HS-27A (cell line): ENCODE results near the gene CISH.

Experiments used
- DNase-seq: peaks from one replicate; pipeline ENCODE4 v3.0.0-alpha.2; 2012; ENCODE audit warnings: low read depth, missing footprints

Gene CISH

GRCh38 chr3:50599115-50599715 lies 12.4 kb downstream of the CISH start:
- DNase-seq, result no peak

DNA sequence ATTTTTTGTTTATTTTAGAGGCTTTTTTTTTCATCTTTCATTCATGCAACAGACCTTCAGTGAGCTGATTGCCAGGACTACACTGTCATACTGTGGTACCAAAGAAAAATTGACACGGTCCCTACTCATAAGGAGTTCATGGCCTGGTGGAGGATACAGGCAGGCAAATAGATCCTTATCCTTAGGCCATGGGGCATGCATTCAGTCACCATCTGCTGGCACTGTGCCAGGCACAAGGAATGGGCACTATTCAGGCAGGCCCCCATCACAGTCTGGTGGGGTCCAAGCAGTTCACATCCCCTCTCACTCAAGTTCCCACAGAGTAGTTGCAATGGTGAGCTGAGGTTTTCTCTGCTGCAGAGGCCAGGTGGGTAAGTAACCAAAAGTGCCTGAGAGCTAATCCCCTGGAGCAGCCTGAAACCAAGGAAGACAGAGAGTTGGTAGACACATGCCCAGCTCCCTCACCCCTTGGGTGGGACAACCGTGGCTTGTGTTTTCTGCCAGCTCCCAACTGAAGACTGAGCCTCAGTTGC lies 17.3 kb downstream of the CISH start:
- DNase-seq, result no peak

GRCh38 chr3:50592568-50592967 lies 19.0 kb downstream of the CISH start:
- no peak for DNase-seq

GRCh38 chr3:50591196-50591741 lies 20.3 kb downstream of the CISH start:
- no peak for DNase-seq

GRCh38 chr3:50588759-50589433 lies 22.7 kb downstream of the CISH start:
- DNase-seq, result no peak

- DNase-seq, result no peak
These were observed 23.5 kb downstream of the CISH start for GRCh38 chr3:50587806-50588758.

- DNase-seq, result no peak
These were observed 24.2 kb downstream of the CISH start for GRCh38 chr3:50587373-50587772.

DNA sequence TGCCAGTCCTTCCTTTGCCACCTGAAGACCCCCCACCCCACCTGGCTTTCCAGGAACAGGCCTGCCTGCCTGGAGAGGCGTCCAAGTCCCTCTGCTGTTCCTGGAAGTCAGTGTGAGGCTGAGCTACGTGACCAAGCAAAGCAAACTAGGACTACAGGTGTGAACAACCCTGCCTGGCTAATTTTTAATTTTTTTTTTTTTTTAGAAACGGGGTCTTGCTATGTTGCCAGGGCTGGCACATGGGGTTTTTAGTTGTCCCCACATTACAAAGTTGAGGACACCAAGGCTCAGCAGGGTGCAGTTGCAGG lies 24.9 kb downstream of the CISH start:
- DNase-seq, result no peak

- DNase-seq, result no peak
These were observed 25.4 kb downstream of the CISH start for GRCh38 chr3:50585919-50586762.

- DNase-seq, result no peak
These were observed 27.2 kb downstream of the CISH start for GRCh38 chr3:50584391-50584790.

DNA sequence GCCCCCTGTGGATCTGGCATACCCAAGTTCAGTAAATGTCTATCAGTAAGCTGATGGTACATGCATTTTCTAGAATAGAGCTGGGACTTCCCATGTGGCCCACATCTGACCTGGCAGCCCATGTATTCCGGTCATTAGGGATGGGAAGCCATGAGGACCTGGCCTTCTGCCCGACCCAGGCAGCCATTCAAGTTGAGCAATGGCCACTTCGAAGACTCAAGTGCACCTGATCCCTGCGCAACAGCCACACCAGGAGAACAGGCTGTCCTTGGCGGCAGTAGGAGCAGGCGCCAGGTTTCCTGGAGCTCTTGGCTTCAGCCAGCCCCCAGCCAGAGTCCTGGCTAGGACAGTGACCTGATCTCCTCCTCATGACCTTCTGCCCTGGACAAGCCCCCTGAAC lies 27.7 kb downstream of the CISH start:
- DNase-seq, result no peak

DNA sequence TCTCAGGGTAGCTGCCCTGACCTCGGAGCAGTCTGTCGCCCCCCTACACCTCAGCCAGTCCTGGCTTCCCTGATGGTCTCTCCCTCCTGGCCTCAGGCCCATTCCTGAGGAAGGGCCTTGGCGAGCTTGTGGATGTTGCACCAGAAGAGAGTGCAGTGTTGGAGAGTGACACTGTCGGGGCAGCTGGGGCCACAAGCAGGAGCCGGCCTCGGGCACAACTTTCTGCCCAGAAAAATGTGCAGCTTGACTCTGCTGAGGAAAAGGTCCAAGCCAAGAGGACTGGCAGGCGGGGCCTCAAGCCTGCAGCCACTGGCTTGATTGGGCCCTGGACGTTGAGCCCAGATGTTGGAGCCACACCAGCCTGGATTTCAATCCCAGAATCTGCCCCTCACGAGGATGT lies 29.5 kb downstream of the CISH start:
- DNase-seq, result no peak

GRCh38 chr3:50581459-50581842 lies 30.1 kb downstream of the CISH start:
- no peak for DNase-seq

- no peak for DNase-seq
These were observed 30.7 kb downstream of the CISH start for GRCh38 chr3:50580683-50581458.

- no peak for DNase-seq
These were observed 34.2 kb downstream of the CISH start for GRCh38 chr3:50577348-50577747.

GRCh38 chr3:50575372-50575771 lies 36.2 kb downstream of the CISH start:
- no peak for DNase-seq

DNA sequence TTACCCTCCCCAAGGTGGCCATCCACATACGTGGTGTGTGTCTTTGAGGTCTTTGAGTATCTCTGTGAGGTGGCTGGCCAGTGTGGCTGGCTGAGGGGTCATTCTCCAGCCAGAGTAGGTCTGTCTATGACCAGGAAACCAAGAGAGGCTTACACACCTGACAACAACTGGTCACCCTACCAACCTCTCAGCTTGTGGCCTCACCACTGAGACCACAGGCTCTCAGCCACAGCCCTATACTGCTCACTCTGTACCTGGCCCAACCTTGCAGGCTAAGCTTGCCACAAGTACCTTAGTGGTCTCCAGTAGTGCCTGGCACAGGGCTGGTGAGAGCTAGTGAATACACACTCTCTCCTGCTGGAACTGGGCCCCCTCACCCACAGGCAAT lies 37.1 kb downstream of the CISH start:
- DNase-seq, result no peak

DNA sequence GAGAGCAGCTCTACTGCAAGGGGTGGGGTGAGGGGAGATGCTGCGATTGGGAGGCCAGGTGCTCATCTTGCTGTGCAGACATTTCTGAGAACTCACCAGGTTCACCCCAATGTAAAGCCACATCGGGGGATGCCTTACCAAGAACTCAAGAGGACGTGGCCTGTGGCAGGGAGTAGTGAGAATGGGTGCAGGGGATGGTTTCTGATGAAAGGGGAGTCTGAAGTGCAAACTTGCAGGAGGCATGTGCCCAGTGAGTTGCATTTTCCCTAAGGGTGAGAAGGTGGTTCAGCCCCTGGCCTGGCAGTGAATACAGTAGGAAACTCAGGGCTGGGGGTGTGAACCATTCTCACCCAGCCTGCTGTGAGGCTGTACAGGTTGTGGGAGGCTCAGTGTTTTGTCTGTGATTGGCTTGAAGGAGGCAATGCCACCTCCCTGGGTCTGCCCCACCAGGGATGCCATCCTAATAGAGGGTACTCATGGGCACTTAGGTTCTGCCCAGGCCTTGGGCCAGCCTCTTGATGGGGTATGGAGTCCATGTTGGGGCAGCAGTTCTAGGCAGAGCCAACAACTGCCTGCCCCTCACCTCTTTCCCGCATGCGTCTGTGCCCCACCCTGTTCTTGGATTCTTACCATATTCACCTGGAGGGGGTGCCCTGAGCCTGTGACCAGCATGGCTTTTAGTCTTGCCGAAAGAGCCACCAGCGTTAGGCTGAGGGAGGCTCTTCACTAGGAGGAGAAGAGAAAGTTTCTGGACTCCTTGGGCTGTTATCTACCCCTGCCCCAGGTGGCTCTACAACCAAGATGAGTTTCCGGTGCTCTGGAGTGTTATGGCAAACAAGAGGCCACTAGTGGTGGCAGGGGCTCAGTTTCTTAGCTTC lies 37.8 kb downstream of the CISH start:
- no peak for DNase-seq

DNA sequence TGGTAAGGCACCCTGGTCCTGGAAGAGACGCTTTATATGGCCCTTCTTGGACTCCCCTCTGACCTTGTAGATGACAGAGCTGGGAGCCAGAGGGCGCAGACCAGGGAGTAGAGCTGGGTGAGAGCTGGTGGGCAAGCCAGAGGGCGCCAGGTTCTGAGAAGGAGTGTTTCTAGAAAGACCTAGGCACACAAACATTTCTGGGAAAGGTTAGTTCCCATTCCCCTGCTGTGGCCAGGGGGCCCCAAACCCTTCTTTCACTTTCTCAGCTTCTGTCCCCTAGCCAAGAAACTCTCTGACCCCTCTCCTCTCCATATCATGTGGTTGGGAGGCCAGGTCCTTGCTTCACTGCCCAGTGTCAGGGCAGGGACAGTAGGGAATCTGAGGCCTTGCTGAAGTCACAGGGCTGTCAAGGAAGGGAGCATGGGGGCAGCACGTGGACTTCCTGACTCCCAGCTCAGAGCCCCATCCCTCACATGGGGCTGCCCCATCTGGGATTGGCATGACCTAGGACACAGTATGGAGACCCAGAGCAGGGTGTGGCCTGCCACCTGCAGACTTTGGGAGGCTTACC lies 38.7 kb downstream of the CISH start:
- DNase-seq, result no peak

DNA sequence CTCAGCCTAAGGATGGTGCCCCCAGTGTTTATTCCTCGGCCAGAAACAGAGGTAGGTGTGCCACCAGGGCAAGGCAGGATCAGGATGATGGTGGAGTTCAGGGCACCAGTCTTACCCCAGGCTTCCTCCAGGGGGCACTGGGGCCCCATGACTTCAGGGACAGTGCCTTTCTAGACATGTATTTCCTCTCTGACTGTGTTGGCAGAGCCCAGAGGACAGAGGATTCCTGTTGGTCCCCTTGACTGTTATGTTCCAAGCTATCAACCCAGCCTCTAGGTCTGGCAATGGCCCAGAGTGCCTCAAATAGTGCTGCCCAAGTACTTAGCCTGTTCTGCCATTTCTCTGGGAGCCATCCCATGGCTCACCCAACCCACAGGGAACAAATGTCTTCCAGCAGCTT lies 39.4 kb downstream of the CISH start:
- DNase-seq, result no peak
